ENCODE data around the gene STX18.
A peak's percentile ranks its signal among the peaks of the same experiment; 100 is the strongest.

The STX18 gene

GRCh38 chr4:4386736-4387392 lies 155.0 kb downstream of the STX18 start, which contains the start of gene NSG1:
NSG1 (plus strand) TSS chr4:4387102; CDS start chr4:4387630, 528 bp downstream.
- H3K4me3 ChIP-seq (ENCODE audit: control insufficient read depth, low read depth, low read length) = no peak within 1 kb of the TSS
- TF ChIP-seq, protein P1, sequence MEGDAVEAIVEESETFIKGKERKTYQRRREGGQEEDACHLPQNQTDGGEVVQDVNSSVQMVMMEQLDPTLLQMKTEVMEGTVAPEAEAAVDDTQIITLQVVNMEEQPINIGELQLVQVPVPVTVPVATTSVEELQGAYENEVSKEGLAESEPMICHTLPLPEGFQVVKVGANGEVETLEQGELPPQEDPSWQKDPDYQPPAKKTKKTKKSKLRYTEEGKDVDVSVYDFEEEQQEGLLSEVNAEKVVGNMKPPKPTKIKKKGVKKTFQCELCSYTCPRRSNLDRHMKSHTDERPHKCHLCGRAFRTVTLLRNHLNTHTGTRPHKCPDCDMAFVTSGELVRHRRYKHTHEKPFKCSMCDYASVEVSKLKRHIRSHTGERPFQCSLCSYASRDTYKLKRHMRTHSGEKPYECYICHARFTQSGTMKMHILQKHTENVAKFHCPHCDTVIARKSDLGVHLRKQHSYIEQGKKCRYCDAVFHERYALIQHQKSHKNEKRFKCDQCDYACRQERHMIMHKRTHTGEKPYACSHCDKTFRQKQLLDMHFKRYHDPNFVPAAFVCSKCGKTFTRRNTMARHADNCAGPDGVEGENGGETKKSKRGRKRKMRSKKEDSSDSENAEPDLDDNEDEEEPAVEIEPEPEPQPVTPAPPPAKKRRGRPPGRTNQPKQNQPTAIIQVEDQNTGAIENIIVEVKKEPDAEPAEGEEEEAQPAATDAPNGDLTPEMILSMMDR (conservative IDR thresholded peaks at IDR 0.05; ENCODE audit: control insufficient read depth, insufficient read depth, low read depth, low read length) = no peak
- DNase-seq (ENCODE audit: low read depth) = peak; percentile 14

- H3K4me3 ChIP-seq (ENCODE audit: control insufficient read depth, low read depth, low read length) = no peak overlapping the region
- DNase-seq (ENCODE audit: low read depth) = no peak
- TF ChIP-seq, protein P1 (conservative IDR thresholded peaks at IDR 0.05; ENCODE audit: control insufficient read depth, insufficient read depth, low read depth, low read length) = no peak
These were observed 155.5 kb downstream of the STX18 start for GRCh38 chr4:4386296-4386735.

- no peak for DNase-seq (ENCODE audit: low read depth)
- TF ChIP-seq, protein P1 (conservative IDR thresholded peaks at IDR 0.05; ENCODE audit: control insufficient read depth, insufficient read depth, low read depth, low read length) = no peak
- H3K4me3 ChIP-seq (ENCODE audit: control insufficient read depth, low read depth, low read length) = no peak overlapping the region
These were observed 156.0 kb downstream of the STX18 start for GRCh38 chr4:4385729-4386295.

DNA sequence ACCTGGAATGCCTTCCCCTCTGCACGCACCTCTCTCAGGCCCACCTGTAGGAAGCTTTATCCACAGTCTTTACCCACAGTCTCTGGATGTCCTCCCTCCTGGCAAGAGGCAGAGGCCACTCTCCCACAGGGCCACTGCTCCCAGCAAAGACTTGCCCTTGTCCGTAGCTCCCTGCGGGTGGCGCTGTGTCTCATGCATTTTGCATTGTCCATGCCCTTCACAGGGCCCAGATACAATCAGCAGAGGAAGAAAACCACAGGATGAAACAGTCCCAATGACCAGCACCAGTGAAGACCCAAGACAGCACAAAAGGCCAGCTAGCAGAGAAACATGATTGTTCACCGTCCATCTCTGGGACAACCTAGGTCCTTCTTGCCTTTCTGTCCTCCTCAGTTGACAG lies 157.0 kb downstream of the STX18 start:
- TF ChIP-seq, protein P1 (conservative IDR thresholded peaks at IDR 0.05; ENCODE audit: control insufficient read depth, insufficient read depth, low read depth, low read length) = peak; percentile 40
- DNase-seq (ENCODE audit: low read depth) = peak; percentile 26
- no peak overlapping the region for H3K4me3 ChIP-seq (ENCODE audit: control insufficient read depth, low read depth, low read length)

DNA sequence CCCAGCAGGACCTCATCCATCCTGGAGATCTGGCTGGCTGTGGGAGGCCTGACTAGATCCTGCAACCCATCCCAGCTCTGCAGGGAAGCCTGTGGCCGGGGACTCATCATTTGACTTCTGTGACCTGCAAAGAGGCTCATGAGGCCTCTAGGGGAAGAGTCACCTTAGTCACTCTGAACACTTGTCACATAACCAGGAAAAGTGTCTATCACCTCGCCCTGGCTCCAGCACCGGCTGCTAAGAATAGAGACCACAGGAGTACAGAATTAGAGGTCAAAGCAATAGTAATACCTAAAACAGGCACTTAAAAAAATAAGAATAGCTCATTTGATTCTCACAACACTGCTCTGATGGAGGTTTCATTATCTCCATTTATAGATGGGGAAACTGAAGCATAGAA lies 158.8 kb downstream of the STX18 start:
- no peak overlapping the region for H3K4me3 ChIP-seq (ENCODE audit: control insufficient read depth, low read depth, low read length)
- no peak for DNase-seq (ENCODE audit: low read depth)
- TF ChIP-seq, protein P1 (conservative IDR thresholded peaks at IDR 0.05; ENCODE audit: control insufficient read depth, insufficient read depth, low read depth, low read length) = no peak

DNA sequence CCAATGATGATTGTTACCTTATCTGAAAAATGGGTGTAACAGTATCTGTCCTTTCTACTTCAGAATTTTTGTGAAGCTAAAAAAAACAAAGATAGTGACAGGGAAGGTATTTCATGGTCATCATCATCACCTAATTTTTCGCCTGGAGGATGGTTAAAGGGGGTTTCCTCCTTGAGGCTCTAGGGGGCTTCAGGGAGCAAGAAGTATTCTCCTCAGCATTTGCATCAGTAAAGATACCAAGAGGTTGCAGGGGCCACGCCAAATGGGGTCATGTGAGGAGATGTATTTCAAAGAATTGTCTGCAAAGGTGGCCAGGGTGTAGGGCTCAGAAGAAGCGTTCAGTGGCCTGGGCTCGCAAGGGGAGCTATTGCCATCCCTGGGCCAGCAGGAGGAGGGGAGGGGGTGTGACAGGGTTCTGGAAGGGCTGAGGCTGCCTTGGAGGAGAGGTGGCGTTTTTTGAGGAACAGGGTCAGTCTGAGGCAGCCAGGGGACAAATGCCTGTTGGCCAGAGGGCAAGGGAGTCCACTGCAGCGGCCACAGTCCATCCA lies 162.2 kb downstream of the STX18 start:
- DNase-seq (ENCODE audit: low read depth) = no peak
- no peak overlapping the region for H3K4me3 ChIP-seq (ENCODE audit: control insufficient read depth, low read depth, low read length)
- TF ChIP-seq, protein P1 (conservative IDR thresholded peaks at IDR 0.05; ENCODE audit: control insufficient read depth, insufficient read depth, low read depth, low read length) = no peak
